Upper lobe of left lung (tissue), 4 donors: ENCODE data around the gene TNKS1BP1.

Source experiments
- CTCF ChIP-seq, 6 experiments: fragments of 450-650 bp in 4 of 6; fragments of 200-600 bp in 2 of 6; sonication (generic) in 2 of 6; IDR thresholded peaks; one replicate each; pipeline ENCODE4 v1.5.1; 2016 to 2019; ENCODE audit warnings: antibody characterized with exemption in 6 of 6
- POLR2AphosphoS5 ChIP-seq, 2 donors: sonication (generic); formaldehyde crosslinking; IDR thresholded peaks; one replicate each; pipeline ENCODE4 v1.5.1; 2017; ENCODE audit warnings: antibody characterized with exemption in 2 of 2

DNA sequence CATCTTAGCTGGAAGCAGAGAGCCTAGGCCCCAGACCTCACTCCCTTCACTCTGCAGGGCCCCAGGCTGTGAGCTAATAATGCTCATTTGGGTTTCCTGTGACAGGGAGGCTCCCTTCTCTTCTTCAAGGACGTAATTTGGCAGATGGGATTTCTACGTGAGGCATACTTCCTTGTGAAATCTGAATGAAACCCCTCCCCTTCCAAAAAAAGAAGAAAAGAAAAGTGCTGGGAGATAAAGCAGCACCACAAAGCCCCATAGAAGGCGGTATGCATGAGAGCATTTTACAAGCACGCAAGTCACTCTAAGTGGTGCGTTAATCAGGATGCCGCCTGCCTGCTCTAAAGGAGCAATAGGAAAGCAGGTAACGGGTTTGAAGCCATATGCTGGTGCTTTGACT lies 19.1 kb upstream of the TNKS1BP1 start:
- TF ChIP-seq CTCF (IDR thresholded peaks at IDR 0.05) (no peak), POLR2AphosphoS5 (IDR thresholded peaks at IDR 0.05) (no peak)
